HCT116 (cell line): ENCODE measurements around the gene RPRML.

Experiments used
- ATF3 ChIP-seq: IDR thresholded peaks from 2 replicates; pipeline ENCODE4 v1.6.1; 2012
- ELF1 ChIP-seq: IDR thresholded peaks from 2 replicates; pipeline ENCODE4 v1.6.1; 2012; ENCODE audit warnings: low read depth, borderline replicate concordance
- FOSL1 ChIP-seq: IDR thresholded peaks from 2 replicates; pipeline ENCODE4 v1.6.1; 2012; ENCODE audit warnings: low read depth
- POLR2AphosphoS5 ChIP-seq: IDR thresholded peaks from 2 replicates; pipeline ENCODE4 v1.6.1; 2011; ENCODE audit warnings: mild to moderate bottlenecking, low read depth, low read length, moderate library complexity
- RAD21 ChIP-seq: IDR thresholded peaks from 2 replicates; pipeline ENCODE4 v1.6.1; 2012; ENCODE audit warnings: low read depth, mild to moderate bottlenecking
- REST ChIP-seq: IDR thresholded peaks from 2 replicates; pipeline ENCODE4 v1.6.1; 2012; ENCODE audit warnings: low read depth
- SIN3A ChIP-seq: IDR thresholded peaks from 2 replicates; pipeline ENCODE4 v1.6.1; 2012; ENCODE audit warnings: low read depth
- SP1 ChIP-seq: IDR thresholded peaks from 2 replicates; pipeline ENCODE4 v1.6.1; 2012; ENCODE audit warnings: low read depth
- ZBTB33 ChIP-seq: IDR thresholded peaks from 2 replicates; pipeline ENCODE4 v1.6.1; 2011; ENCODE audit warnings: mild to moderate bottlenecking, low read length, moderate library complexity; ENCODE audit not compliant: insufficient replicate concordance; ENCODE audit errors: extremely low read depth
- TF ChIP-seq, protein P1 (sequence below), 3 experiments: fragments of 200-600 bp in 1 of 3; sonication (generic) in 1 of 3; IDR thresholded peaks in 2 of 3; conservative IDR thresholded peaks in 1 of 3; 2 replicates each; pipeline ENCODE4 v1.5.1; 2012 to 2017; ENCODE audit warnings: low read depth in 2 of 3, low read length in 2 of 3, antibody characterized with exemption in 1 of 3, borderline replicate concordance in 1 of 3, control low read depth in 1 of 3, mild to moderate bottlenecking in 1 of 3, mixed read lengths in 1 of 3, mixed run types in 1 of 3, moderate library complexity in 1 of 3; ENCODE audit not compliant: insufficient read depth in 1 of 3
- TF ChIP-seq, protein P2 (sequence below): IDR thresholded peaks from 2 replicates; pipeline ENCODE4 v1.6.1; 2012

GRCh38 chr17:46983782-46984181 lies 4.7 kb upstream of the RPRML start:
- no peak for TF ChIP-seq POLR2AphosphoS5
- TF ChIP-seq FOSL1 = no peak
- no peak for TF ChIP-seq ATF3
- TF ChIP-seq REST = peak; percentile 38
- TF ChIP-seq SIN3A = no peak
- TF ChIP-seq ZBTB33 = no peak
- no peak for TF ChIP-seq RAD21
- no peak for TF ChIP-seq SP1
- TF ChIP-seq, protein P1, sequence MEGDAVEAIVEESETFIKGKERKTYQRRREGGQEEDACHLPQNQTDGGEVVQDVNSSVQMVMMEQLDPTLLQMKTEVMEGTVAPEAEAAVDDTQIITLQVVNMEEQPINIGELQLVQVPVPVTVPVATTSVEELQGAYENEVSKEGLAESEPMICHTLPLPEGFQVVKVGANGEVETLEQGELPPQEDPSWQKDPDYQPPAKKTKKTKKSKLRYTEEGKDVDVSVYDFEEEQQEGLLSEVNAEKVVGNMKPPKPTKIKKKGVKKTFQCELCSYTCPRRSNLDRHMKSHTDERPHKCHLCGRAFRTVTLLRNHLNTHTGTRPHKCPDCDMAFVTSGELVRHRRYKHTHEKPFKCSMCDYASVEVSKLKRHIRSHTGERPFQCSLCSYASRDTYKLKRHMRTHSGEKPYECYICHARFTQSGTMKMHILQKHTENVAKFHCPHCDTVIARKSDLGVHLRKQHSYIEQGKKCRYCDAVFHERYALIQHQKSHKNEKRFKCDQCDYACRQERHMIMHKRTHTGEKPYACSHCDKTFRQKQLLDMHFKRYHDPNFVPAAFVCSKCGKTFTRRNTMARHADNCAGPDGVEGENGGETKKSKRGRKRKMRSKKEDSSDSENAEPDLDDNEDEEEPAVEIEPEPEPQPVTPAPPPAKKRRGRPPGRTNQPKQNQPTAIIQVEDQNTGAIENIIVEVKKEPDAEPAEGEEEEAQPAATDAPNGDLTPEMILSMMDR (IDR thresholded peaks at IDR 0.05 in 2 of 3, conservative IDR thresholded peaks at IDR 0.05 in 1 of 3; ENCODE audit: borderline replicate concordance in 1 of 3, insufficient read depth in 1 of 3, low read depth in 2 of 3, low read length in 2 of 3) = no peak
- TF ChIP-seq, protein P2, sequence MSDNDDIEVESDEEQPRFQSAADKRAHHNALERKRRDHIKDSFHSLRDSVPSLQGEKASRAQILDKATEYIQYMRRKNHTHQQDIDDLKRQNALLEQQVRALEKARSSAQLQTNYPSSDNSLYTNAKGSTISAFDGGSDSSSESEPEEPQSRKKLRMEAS = no peak
- TF ChIP-seq ELF1 = no peak
